Activated naive CD4-positive, alpha-beta T cell treated with anti-CD3 and anti-CD28 coated beads, Interleukin-2, amount 50 U/mL, for 72 hours (primary cell): ENCODE results near the gene MAP3K14. TPM values are rescaled to one million over a fixed set of nuclear protein-coding genes. Genes with fewer than 3 reads are reported as not detected.
A peak's percentile ranks its signal among the peaks of the same experiment; 100 is the strongest.

ENCODE experiments used
- ATAC-seq, 2 donors: fragments of 150-1000 bp; cut with Tn5 transposase; 2 replicates each; pipeline ENCODE4 v1.10.0; 2021; ENCODE audit warnings: mild to moderate bottlenecking in 2 of 2, moderate library complexity in 2 of 2
- DNase-seq, 2 donors: peaks; one replicate each; pipeline ENCODE4 v3.0.0; 2021 to 2022; ENCODE audit warnings: low spot score in 2 of 2
- H3K27ac Mint-ChIP-seq, 2 donors: one replicate each; pipeline ENCODE4 v1.8.0; 2022; ENCODE audit warnings: mild to moderate bottlenecking in 2 of 2, mixed read lengths in 2 of 2
- H3K36me3 Mint-ChIP-seq, 2 donors: one replicate each; pipeline ENCODE4 v1.8.0; 2022; ENCODE audit warnings: mixed read lengths in 2 of 2
- H3K9me3 Mint-ChIP-seq, 2 donors: one replicate each; pipeline ENCODE4 v1.8.0; 2022; ENCODE audit warnings: mixed read lengths in 2 of 2
- total RNA-seq, 2 donors: library from RNA; stranded (reverse); gene quantifications; one replicate each; pipeline ENCODE4 v1.2.3, GENCODE V29; 2022

MAP3K14 gene
- total RNA-seq, 2 donors from 2014 or later: 38.4 to 54.4 TPM

DNA sequence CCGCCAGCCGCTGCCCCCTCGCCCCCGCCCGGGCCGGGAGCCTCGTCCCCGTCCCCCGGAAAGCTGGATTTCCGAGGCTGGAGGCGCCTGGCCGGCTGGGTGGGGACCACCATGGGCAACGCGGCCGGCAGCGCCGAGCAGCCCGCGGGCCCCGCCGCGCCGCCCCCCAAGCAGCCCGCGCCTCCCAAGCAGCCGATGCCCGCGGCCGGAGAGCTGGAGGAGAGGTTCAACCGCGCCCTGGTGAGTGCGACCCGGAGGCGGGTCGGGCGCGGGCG is 94.9 kb downstream of the MAP3K14 start:
- Mint-ChIP-seq H3K9me3 (no peaks in the 10 kb centered on the region), H3K27ac (peak overlapping the region in 1 of 2 donors; percentile 100), H3K36me3 (peaks cover 54 to 66% of the 10 kb centered on the region in 2 donors)
- DNase-seq (peak in 1 of 2 donors; percentile 57), ATAC-seq (no peak)

DNA sequence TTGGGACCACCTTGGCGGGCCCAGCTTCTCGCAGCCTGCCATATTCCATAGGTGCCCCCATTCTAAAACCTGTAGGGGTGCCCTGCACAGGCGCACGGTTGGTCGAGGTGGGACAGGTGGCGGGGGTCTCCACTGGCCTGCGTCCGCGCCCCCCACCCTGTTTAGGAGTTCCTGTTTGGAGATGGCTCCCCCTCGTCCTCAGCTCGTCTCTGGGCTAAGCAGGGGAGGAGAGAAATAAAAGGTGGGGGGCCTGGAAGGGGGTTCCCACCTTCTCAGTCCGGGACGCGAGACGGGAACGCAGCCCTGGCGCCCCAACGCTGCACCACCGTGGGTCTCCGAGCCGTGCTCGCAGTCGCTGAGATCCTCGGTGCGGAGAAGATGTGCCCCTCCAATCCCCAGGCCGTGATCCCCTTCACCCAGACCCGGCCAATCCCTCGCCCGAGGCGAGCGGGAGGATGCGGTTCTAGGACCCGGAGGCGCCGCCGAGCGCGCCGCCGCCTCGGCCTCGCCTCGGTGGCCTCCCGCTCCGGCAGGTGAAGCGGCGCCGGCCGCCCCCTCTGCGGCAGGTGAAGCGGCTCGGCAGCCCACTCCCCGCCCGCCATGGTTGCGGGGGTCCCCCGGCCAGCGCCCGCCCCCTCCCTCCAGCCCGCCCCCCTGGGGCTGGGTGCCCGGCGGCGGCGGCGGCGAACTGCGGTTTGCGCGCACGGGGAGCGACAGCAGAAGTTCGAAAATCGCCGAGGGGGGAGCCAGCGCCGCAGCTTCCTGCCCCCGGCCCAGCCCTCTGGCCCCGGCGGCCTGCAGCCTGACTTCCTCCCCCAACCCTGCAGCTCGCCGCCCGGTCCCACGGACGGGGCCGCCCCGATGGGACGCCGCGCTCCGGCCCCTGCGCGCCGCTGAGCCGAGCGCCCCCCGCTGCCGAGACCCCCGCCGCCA is 95.5 kb downstream of the MAP3K14 start, which contains the start of gene FMNL1:
Gene FMNL1, plus strand, starts transcription at position 805 of the 933 bp plus-strand sequence. CDS start 240 bp downstream, outside the sequence.
- ATAC-seq (no peak), DNase-seq (peak; percentile 53 to 79)
- peaks cover 59 to 60% of the 10 kb centered on the region in 2 donors for H3K36me3 Mint-ChIP-seq
- no peaks in the 10 kb centered on the region for H3K9me3 Mint-ChIP-seq
- peak within 1 kb of the TSS; percentile 95 to 100 for H3K27ac Mint-ChIP-seq

DNA sequence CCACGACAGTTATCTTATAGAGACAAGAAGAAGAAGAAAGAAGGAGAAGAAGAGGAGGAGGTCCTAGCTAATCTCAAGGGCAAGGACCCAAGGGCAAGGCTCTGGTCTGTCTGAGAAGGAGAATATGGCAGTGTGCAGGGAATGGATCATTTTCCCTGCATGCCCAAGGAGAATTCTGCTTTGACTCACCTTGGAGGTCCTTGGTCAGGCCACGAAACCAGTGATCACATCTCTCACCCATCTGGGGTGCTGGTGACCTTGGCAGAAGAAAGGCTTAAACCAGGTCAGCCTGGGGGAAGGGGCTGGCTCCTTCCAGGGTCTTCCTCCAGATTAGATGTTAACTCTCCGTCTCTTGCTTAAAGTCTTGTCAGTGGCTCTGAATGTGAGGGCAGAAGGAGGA is 96.7 kb downstream of the MAP3K14 start:
- ATAC-seq (no peak), DNase-seq (peak in 1 of 2 donors; percentile 61)
- Mint-ChIP-seq H3K9me3 (no peaks in the 10 kb centered on the region), H3K27ac (peak overlapping the region; percentile 38 to 79), H3K36me3 (peaks cover 57 to 58% of the 10 kb centered on the region in 2 donors)

DNA sequence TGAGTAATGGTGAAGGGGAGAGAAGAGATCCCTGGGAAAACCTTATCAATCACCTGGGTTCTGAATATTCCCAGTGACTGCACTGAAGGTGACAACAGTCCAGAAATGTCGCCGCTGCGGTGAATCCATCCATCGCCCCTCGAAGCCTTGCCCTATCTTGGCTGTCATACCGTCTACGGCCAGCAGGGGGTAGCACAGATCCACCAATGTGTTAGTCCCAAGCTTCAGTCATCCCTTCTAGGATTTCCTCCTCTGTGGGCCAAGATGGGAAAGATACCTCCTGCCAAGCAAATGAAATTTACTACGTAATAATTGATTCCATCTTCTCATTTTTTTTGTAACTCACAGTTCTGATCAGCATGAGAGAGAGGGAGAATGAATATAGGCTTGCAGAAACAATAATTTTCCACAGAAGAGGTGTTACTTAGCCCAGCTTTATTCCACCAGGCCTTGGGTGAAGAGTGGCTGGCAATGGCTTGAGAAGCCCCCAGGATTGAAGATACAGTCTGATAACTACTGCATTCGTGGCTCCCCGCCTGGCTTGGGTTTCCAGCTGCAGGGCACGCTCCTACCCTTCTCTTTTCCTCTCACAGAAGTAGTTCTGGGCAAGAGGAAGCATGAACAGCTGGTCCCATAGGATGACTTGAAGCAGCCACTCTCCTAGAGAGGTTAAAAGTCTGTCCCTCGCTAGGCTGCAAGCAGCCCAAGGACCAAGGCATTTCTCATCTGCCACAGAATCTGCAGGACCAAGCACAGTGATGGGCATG is 97.7 kb downstream of the MAP3K14 start:
- ATAC-seq (peak in 1 of 2 donors; percentile 19), DNase-seq (peak; percentile 79 to 94)
- Mint-ChIP-seq H3K36me3 (peaks cover 52% of the 10 kb centered on the region in 2 donors), H3K27ac (peak overlapping the region; percentile 50 to 79), H3K9me3 (no peaks in the 10 kb centered on the region)

Other genes starting within 250 kb of the MAP3K14 start
- gene PLCD3, start 184.5 kb downstream of the MAP3K14 start, total RNA-seq: 1 to 10 TPM; 3.9 to 7.7 TPM
- 10 to 100 TPM; 12.9 to 18.9 TPM for gene ACBD4, start 181.3 kb downstream of the MAP3K14 start, total RNA-seq
- gene HEXIM1, start 168.5 kb downstream of the MAP3K14 start, total RNA-seq: 10 to 100 TPM; 50.9 to 93.3 TPM
- gene HEXIM2, start 155.1 kb downstream of the MAP3K14 start, total RNA-seq: 1 to 10 TPM; 6.0 to 6.3 TPM
- 100 to 1,000 TPM; 221 to 735 TPM for gene FMNL1, start 95.1 kb downstream of the MAP3K14 start, total RNA-seq
- under 1 TPM; 0.37 to 0.50 TPM for gene SPATA32, start 54.9 kb downstream of the MAP3K14 start, total RNA-seq
- gene ARHGAP27, start 115.8 kb upstream of the MAP3K14 start, total RNA-seq: 10 to 100 TPM; 49.7 to 55.1 TPM
- 10 to 100 TPM; 22.9 to 33.7 TPM for gene PLEKHM1, start 173.7 kb upstream of the MAP3K14 start, total RNA-seq